ENCODE measurements around the gene GBGT1.

Gene GBGT1

GRCh38 chr9:133104718-133105460 is 58.8 kb downstream of the GBGT1 start:
- no CpG with 5 or more reads among the region's 15 CpGs for WGBS (ENCODE audit: insufficient coverage, insufficient read length)
- DNase-seq (ENCODE audit: low read depth, low spot score) = no peak
- Histone ChIP-seq H3K9me3 (ENCODE audit: control insufficient read depth, insufficient read depth, low read length) (no peaks in the 10 kb centered on the region), H3K4me3 (ENCODE audit: low read length) (no peak overlapping the region), H3K36me3 (ENCODE audit: control insufficient read depth, insufficient read depth, low read length) (peaks cover 13% of the 10 kb centered on the region), H3K27me3 (ENCODE audit: control insufficient read depth, insufficient read depth, low read length) (no peaks in the 10 kb centered on the region), H3K27ac (ENCODE audit: low read length) (no peak overlapping the region), H3K4me1 (ENCODE audit: control insufficient read depth, insufficient read depth, low read length) (no peaks in the 10 kb centered on the region)

GRCh38 chr9:133103987-133104505 is 59.7 kb downstream of the GBGT1 start:
- Histone ChIP-seq H3K9me3 (ENCODE audit: control insufficient read depth, insufficient read depth, low read length) (no peaks in the 10 kb centered on the region), H3K27me3 (ENCODE audit: control insufficient read depth, insufficient read depth, low read length) (no peaks in the 10 kb centered on the region), H3K27ac (ENCODE audit: low read length) (no peak overlapping the region), H3K4me3 (ENCODE audit: low read length) (no peak overlapping the region; the same call in 1 of the 2 replicates), H3K36me3 (ENCODE audit: control insufficient read depth, insufficient read depth, low read length) (peaks cover 14% of the 10 kb centered on the region), H3K4me1 (ENCODE audit: control insufficient read depth, insufficient read depth, low read length) (no peaks in the 10 kb centered on the region)
- no CpG with 5 or more reads among the region's 12 CpGs for WGBS (ENCODE audit: insufficient coverage, insufficient read length)
- DNase-seq (ENCODE audit: low read depth, low spot score) = no peak

DNA sequence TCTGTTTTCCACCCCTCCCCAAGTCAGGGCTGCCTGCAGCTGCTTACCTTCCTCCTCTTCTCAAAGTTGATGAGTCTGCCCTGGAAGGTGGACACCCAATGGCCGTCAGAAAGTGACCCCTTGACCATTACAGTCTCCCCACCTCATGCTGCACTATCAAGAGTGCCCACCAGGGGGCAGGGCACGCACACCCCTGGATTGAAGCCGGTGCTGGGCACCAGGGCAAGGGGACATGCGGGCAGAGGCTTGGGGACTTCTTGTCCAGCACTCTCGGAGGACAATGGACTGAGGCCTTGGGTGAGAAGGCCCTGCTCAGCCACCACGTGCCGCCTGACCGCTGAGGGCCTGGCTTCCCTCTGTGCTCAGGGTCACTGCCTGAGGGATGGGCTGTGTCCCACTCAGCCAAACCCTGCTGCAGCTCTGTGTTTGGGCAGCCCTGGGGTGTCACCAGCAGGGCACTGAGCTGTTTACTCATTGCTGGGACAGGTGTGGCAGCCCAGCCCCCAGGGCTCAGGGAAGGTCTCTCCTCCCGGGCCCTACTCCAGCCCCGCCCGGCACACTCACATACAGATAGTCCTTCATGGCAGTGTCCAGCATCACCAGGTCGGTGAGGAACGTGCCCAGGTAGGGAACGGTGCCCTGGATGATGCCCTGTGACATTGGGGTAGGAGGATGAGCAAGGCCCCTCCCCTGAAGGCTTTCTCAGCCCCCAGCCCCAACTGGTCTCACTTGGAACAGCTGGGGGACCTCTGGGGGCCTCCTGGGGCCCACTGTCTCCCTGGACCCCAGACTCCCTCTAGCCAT is 60.3 kb downstream of the GBGT1 start:
- no peaks in the 10 kb centered on the region for H3K27me3 ChIP-seq (ENCODE audit: control insufficient read depth, insufficient read depth, low read length)
- H3K9me3 ChIP-seq (ENCODE audit: control insufficient read depth, insufficient read depth, low read length) = no peaks in the 10 kb centered on the region
- no peaks in the 10 kb centered on the region for H3K4me1 ChIP-seq (ENCODE audit: control insufficient read depth, insufficient read depth, low read length)
- no CpG with 5 or more reads among the region's 14 CpGs for WGBS (ENCODE audit: insufficient coverage, insufficient read length)
- no peak overlapping the region for H3K4me3 ChIP-seq (ENCODE audit: low read length)
- no peak for DNase-seq (ENCODE audit: low read depth, low spot score)
- peaks cover 16% of the 10 kb centered on the region for H3K36me3 ChIP-seq (ENCODE audit: control insufficient read depth, insufficient read depth, low read length)
- no peak overlapping the region for H3K27ac ChIP-seq (ENCODE audit: low read length)

All from iPS DF 6.9 (cell line).